Gastroesophageal sphincter (tissue), 3 donors: Measurements from ENCODE around the gene SFXN2.

Source experiments
- CTCF ChIP-seq, 4 experiments: fragments of 200-600 bp in 2 of 4; fragments of 450-650 bp in 2 of 4; sonication (generic) in 1 of 4; IDR thresholded peaks; one replicate each; pipeline ENCODE4 v1.5.1; 2017 to 2019; ENCODE audit warnings: antibody characterized with exemption in 4 of 4, mild to moderate bottlenecking in 2 of 4, moderate library complexity in 2 of 4
- EP300 ChIP-seq: sonication (generic); formaldehyde crosslinking; IDR thresholded peaks from one replicate; pipeline ENCODE4 v1.6.1; 2017; ENCODE audit warnings: antibody characterized with exemption, mild to moderate bottlenecking

DNA sequence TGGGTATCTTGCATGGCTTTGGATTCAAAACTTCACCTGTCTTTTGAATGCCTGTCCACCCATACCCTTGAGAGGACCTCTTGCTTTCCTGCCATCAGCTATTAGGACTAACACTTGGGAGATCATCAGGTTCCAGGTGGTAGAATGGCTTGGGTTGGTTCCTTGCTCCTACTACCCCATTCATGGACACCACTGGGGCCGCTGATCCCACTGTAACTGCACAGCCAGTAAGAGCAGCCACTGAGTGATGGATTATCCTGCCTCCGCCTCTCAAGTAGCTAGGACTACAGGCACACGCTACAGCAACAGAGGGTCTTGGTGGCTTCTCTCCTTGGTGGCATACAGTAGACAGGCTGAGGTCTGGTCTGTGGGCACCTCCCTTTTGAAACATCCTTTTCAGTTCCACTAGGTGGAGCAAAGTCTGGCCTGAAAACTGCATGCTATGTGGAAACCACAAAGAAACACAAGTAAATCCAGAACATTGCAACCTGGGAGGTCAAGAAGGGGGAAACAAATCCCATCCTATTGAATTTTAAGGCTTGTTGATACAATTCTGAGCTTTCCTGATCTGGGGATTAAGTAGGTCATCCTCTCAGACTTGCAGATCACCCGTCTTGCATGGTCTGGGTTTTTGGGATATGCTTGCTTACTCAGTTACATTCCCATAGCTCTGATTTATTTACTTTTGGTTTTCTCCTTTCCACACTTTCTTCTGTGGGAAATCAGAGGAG, 38.7 kb downstream of the SFXN2 start:
- no peak for TF ChIP-seq EP300
- peak in 3 of 4 experiments; percentile 69 to 74 (median 69) for TF ChIP-seq CTCF (IDR thresholded peaks at IDR 0.05)
